H1 (cell line): ENCODE data around the gene ZNF462. TPM values are rescaled to one million over a fixed set of nuclear protein-coding genes. Genes with fewer than 3 reads are reported as not detected.
A peak's percentile ranks its signal among the peaks of the same experiment; 100 is the strongest.

Experiments used
- CTCF ChIA-PET: fragments of 300-600 bp; sonication (Branson Sonifier 250); formaldehyde crosslinking; loops from one replicate; lab custom pipeline; 2021; ENCODE audit not compliant: partially characterized antibody; lab: Charles Lee
- POLR2A ChIA-PET: fragments of 300-600 bp; sonication (Branson Sonifier 250); formaldehyde crosslinking; loops from one replicate; lab custom pipeline; 2021; ENCODE audit warnings: inconsistent platforms; ENCODE audit not compliant: partially characterized antibody; lab: Charles Lee
- DNase-seq, 2 experiments: peaks; one replicate each; pipeline versions ENCODE4 v3.0.0 to v3.0.0-alpha.2; 2010 to 2022; ENCODE audit warnings: low spot score in 2 of 2, low read depth in 1 of 2, mixed read lengths in 1 of 2
- FAIRE-seq: peaks from 2 replicates; lab custom pipeline; 2011; peaks lifted over from hg19 to GRCh38; lab: Jason Lieb, UNC
- H2AFZ ChIP-seq: 2 replicates; pipeline ENCODE4 v1.8.1; 2012; ENCODE audit warnings: low read length, inconsistent platforms
- H2AK5ac ChIP-seq: 2 replicates; pipeline ENCODE4 v1.6.1; 2013; ENCODE audit warnings: low read depth, low read length
- H2BK120ac ChIP-seq: replicated peaks from 2 replicates; pipeline ENCODE3; 2013; ENCODE audit warnings: low read depth, low read length, inconsistent platforms
- H2BK12ac ChIP-seq: 2 replicates; pipeline ENCODE4 v1.6.1; 2013; ENCODE audit warnings: low read depth, low read length
- H2BK15ac ChIP-seq: 2 replicates; pipeline ENCODE4 v1.6.1; 2013; ENCODE audit warnings: low read length
- H2BK20ac ChIP-seq: 2 replicates; pipeline ENCODE4 v1.6.1; 2013; ENCODE audit warnings: low read length
- H2BK5ac ChIP-seq: 2 replicates; pipeline ENCODE4 v1.6.1; 2013; ENCODE audit warnings: low read depth, low read length
- H3K14ac ChIP-seq: 2 replicates; pipeline ENCODE4 v1.6.1; 2013; ENCODE audit warnings: inconsistent platforms; ENCODE audit not compliant: insufficient read length
- H3K18ac ChIP-seq: 2 replicates; pipeline ENCODE4 v1.6.1; 2013; ENCODE audit warnings: low read length; ENCODE audit errors: extremely low read depth
- H3K23ac ChIP-seq: 2 replicates; pipeline ENCODE4 v1.6.1; 2013; ENCODE audit warnings: inconsistent platforms; ENCODE audit not compliant: insufficient read length
- H3K23me2 ChIP-seq: 2 replicates; pipeline ENCODE4 v1.6.1; 2013; ENCODE audit warnings: low read depth, low read length
- H3K27ac ChIP-seq: 2 replicates; pipeline ENCODE4 v1.6.1; 2011; ENCODE audit warnings: low read depth, low read length, inconsistent platforms
- H3K27me3 ChIP-seq, 4 experiments: replicated peaks in 1 of 4; 1 replicate in 1 of 4; 2 replicates in 3 of 4; pipeline versions ENCODE4 v1.6.1 to v1.8.1; 2011 to 2013; ENCODE audit warnings: low read length in 3 of 4, mild to moderate bottlenecking in 3 of 4, inconsistent platforms in 2 of 4, mixed read lengths in 2 of 4, moderate library complexity in 1 of 4; ENCODE audit not compliant: control insufficient read depth in 3 of 4, insufficient read depth in 3 of 4; ENCODE audit errors: extremely low read depth in 1 of 4
- H3K36me3 ChIP-seq, 4 experiments: 2 replicates each; pipeline versions ENCODE4 v1.6.1 to v1.8.1; 2011 to 2013; ENCODE audit warnings: mild to moderate bottlenecking in 4 of 4, low read length in 3 of 4, moderate library complexity in 2 of 4, control low read depth in 1 of 4, inconsistent platforms in 1 of 4; ENCODE audit not compliant: insufficient read depth in 4 of 4, control insufficient read depth in 2 of 4
- H3K4ac ChIP-seq: replicated peaks from 2 replicates; pipeline ENCODE3; 2013; ENCODE audit warnings: low read length, low read depth, mixed read lengths, inconsistent platforms; ENCODE audit not compliant: insufficient read length
- H3K4me1 ChIP-seq, 4 experiments: replicated peaks in 1 of 4; 1 replicate in 1 of 4; 2 replicates in 3 of 4; pipeline versions ENCODE4 v1.6.1 to v1.8.1; 2011 to 2013; ENCODE audit warnings: low read length in 3 of 4, inconsistent platforms in 2 of 4, mixed read lengths in 1 of 4; ENCODE audit not compliant: insufficient read depth in 4 of 4, control insufficient read depth in 3 of 4
- H3K4me2 ChIP-seq, 2 experiments: 2 replicates each; pipeline versions ENCODE4 v1.6.1 to v1.8.1; 2011 to 2013; ENCODE audit warnings: low read depth in 2 of 2, low read length in 2 of 2, control low read depth in 1 of 2, inconsistent platforms in 1 of 2, mild to moderate bottlenecking in 1 of 2; ENCODE audit not compliant: insufficient read depth in 1 of 2
- H3K4me3 ChIP-seq, 4 experiments: fragments of 200-600, 300-600 bp in 1 of 4; sonication (generic), shearing (Covaris generic), sonication (Bioruptor Twin) in 1 of 4; 2 replicates each; pipeline versions ENCODE4 v1.5.1 to v1.8.1; 2011 to 2016; ENCODE audit warnings: low read length in 4 of 4, low read depth in 3 of 4, control low read depth in 2 of 4, inconsistent platforms in 2 of 4, mild to moderate bottlenecking in 2 of 4, mixed read lengths in 1 of 4, moderate library complexity in 1 of 4; ENCODE audit not compliant: insufficient read depth in 2 of 4; ENCODE audit errors: extremely low read depth in 1 of 4
- H3K56ac ChIP-seq: replicated peaks from 2 replicates; pipeline ENCODE3; 2013; ENCODE audit warnings: low read depth, mild to moderate bottlenecking, mixed read lengths, low read length, inconsistent platforms; ENCODE audit not compliant: insufficient read length
- H3K79me1 ChIP-seq: 2 replicates; pipeline ENCODE4 v1.6.1; 2013; ENCODE audit warnings: low read depth, low read length, control low read depth
- H3K79me2 ChIP-seq, 2 experiments: 2 replicates each; pipeline versions ENCODE4 v1.6.1 to v1.8.1; 2012 to 2013; ENCODE audit warnings: low read length in 2 of 2, mild to moderate bottlenecking in 2 of 2, inconsistent platforms in 1 of 2; ENCODE audit not compliant: insufficient read depth in 2 of 2, control insufficient read depth in 1 of 2
- H3K9ac ChIP-seq, 4 experiments: replicated peaks in 1 of 4; 1 replicate in 1 of 4; 2 replicates in 3 of 4; pipeline versions ENCODE4 v1.6.1 to v1.8.1; 2011 to 2013; ENCODE audit warnings: low read depth in 3 of 4, low read length in 3 of 4, control low read depth in 2 of 4, mild to moderate bottlenecking in 2 of 4, moderate library complexity in 2 of 4, inconsistent platforms in 1 of 4; ENCODE audit errors: extremely low read depth in 1 of 4
- H3K9me3 ChIP-seq, 2 experiments: 2 replicates each; pipeline versions ENCODE4 v1.6.1 to v1.8.1; 2012 to 2013; ENCODE audit warnings: mild to moderate bottlenecking in 2 of 2, moderate library complexity in 2 of 2, control low read depth in 1 of 2, inconsistent platforms in 1 of 2, low read depth in 1 of 2, low read length in 1 of 2, mixed read lengths in 1 of 2; ENCODE audit not compliant: insufficient read depth in 2 of 2
- H4K20me1 ChIP-seq, 2 experiments: replicated peaks in 1 of 2; 2 replicates each; pipeline versions ENCODE3 to v1.8.1; 2011 to 2013; ENCODE audit warnings: inconsistent platforms in 2 of 2, low read length in 2 of 2, mild to moderate bottlenecking in 1 of 2; ENCODE audit not compliant: insufficient read depth in 2 of 2, control insufficient read depth in 1 of 2
- H4K5ac ChIP-seq: 2 replicates; pipeline ENCODE4 v1.6.1; 2013; ENCODE audit warnings: low read length, low read depth, mixed read lengths, inconsistent platforms; ENCODE audit not compliant: insufficient read length
- H4K8ac ChIP-seq: 2 replicates; pipeline ENCODE4 v1.8.0; 2013; ENCODE audit warnings: mild to moderate bottlenecking, moderate library complexity, low read length, inconsistent platforms; ENCODE audit not compliant: insufficient read depth; ENCODE audit errors: extremely low read depth
- H4K91ac ChIP-seq: replicated peaks from 2 replicates; pipeline ENCODE3; 2013; ENCODE audit warnings: low read length, mixed read lengths, inconsistent platforms; ENCODE audit not compliant: insufficient read length
- KDM1A ChIP-seq: fragments of 200-600, 300-600 bp; sonication (generic); IDR thresholded peaks from 2 replicates; pipeline ENCODE4 v1.7.1; 2016; ENCODE audit warnings: mild to moderate bottlenecking, low read length, borderline replicate concordance
- TEAD4 ChIP-seq: IDR thresholded peaks from 2 replicates; pipeline ENCODE4 v1.6.1; 2012; ENCODE audit warnings: low read depth, low read length, inconsistent platforms, mixed read lengths
- WGBS, 2 experiments: shearing (Covaris generic) in 1 of 2; methylation state at CpG; one replicate each; pipeline versions ENCODE4 v1.1.6 to v1.1.7; 2013 to 2015; ENCODE audit warnings: low lambda C conversion rate in 2 of 2, mixed read lengths in 2 of 2, inconsistent platforms in 1 of 2, low coverage in 1 of 2, missing lambda C conversion rate in 1 of 2; ENCODE audit not compliant: insufficient replicate concordance in 2 of 2, insufficient coverage in 1 of 2, insufficient read length in 1 of 2; ENCODE audit errors: extremely low coverage in 1 of 2, missing lambda C conversion rate in 1 of 2; 5-methylcytosine and 5-hydroxymethylcytosine counted together
- polyA plus RNA-seq, 7 experiments: library from polyadenylated mRNA; depleted of rRNA in 3 of 7; stranded (reverse) in 5 of 7; unstranded in 2 of 7; fragments of >200 nt in 5 of 7; fragments of 200-250 nt in 2 of 7; gene quantifications; 1 replicate in 5 of 7; 2 replicates in 1 of 7; 4 replicates in 1 of 7; pipeline versions ENCODE4 v1.2.1 to v1.2.3, GENCODE V29; 2011 to 2013; ENCODE audit warnings: missing spikeins in 2 of 7, mixed read lengths in 2 of 7
- total RNA-seq: library from RNA; stranded (reverse); fragmentation: NEBNext Ultra II Directional; extraction: Animal tissue kit (Norgen Biotek cat#: 25700); gene quantifications from 2 replicates; pipeline ENCODE4 v1.2.1, GENCODE V29; 2021

ZNF462 gene
- total and polyA plus RNA-seq, 2 of the 8 experiments (the other 6 are each of a cell fraction or from before 2014, with no cell fraction given) = 30.0 to 163 TPM

DNA sequence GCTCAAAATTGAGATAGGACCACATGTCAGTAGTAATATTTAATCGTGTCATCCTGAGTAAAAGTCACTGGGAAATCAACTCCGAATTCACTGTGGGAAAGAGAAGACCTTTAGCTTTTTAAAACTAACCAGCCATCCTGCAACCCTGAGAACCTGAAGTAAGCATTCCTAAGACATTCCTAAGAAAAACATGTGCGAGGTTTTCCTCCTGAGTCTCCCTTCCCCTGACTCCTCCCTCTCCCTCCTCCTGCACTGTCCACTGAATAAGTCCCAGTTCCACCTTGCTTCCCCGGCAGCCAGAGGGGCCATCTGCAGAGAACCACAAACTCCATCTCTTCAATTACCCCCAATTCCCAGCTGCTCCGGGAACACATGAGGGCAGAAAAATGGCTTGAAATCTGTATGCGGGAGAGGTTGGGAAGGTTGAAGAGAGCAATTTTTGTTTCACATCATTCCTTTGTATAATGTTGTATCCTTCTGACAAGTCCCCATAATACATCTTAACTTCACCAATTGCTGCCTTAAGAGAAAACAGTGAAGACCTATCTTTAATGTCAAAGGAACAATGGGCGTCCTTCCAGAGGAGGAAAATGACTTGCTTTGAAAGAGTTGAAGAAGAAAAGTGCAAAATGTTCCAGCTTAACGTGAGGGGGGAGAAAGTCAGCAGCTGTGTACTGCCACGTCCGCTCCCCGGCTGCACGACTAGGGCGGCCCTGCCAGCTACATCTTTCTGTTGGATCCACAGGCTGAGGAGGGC lies 186.3 kb downstream of the ZNF462 start:
- H3K79me2 ChIP-seq = no peaks in the 10 kb centered on the region
- WGBS, 2 experiments = 83% methylated on average over 13 of the region's 13 CpGs; no CpG with 5 or more reads in 1 of the 2 experiments
- no peaks in the 10 kb centered on the region for H3K23me2 ChIP-seq
- no peak overlapping the region for H2BK15ac ChIP-seq
- H2AFZ ChIP-seq = no peak overlapping the region; the same call in 1 of the 2 replicates
- no peaks in the 10 kb centered on the region for H3K79me1 ChIP-seq
- H3K9me3 ChIP-seq = no peaks in the 10 kb centered on the region; a peak in 1 of 4 replicates
- no peak overlapping the region for H3K18ac ChIP-seq
- no peak for TF ChIP-seq KDM1A
- TF ChIP-seq TEAD4 = peak; percentile 25; the same call in 1 of the 2 replicates
- TF ChIP-seq, all 59 proteins: peak for 1
- no peak overlapping the region for H3K27ac ChIP-seq
- H3K4ac ChIP-seq = no peak overlapping the region
- H2BK20ac ChIP-seq = no peak overlapping the region
- ChIA-PET CTCF (interaction anchor here (1.3 kb wide), 1 partner anchor 47 kb away, joined by 3 read pairs; no protein-coding TSS in a partner anchor), POLR2A (interaction anchor here (1.2 to 1.3 kb wide), 2 partner anchors 13 to 15 kb away, joined by 3 read pairs; no protein-coding TSS in a partner anchor)
- no peak overlapping the region for H4K91ac ChIP-seq
- H3K4me3 ChIP-seq = no peak overlapping the region
- H3K14ac ChIP-seq = no peak overlapping the region
- H3K27me3 ChIP-seq = no peaks in the 10 kb centered on the region; a peak in 1 of 7 replicates
- H3K4me2 ChIP-seq = no peak overlapping the region
- H3K56ac ChIP-seq = no peak overlapping the region
- peak in 1 of 2 experiments; percentile 48 for DNase-seq
- no peak overlapping the region for H2BK120ac ChIP-seq
- peaks cover 0 to 15% (median 7%) of the 10 kb centered on the region in 4 experiments; a peak in 6 of 7 replicates for H3K4me1 ChIP-seq
- no peaks in the 10 kb centered on the region for H3K36me3 ChIP-seq
- no peaks in the 10 kb centered on the region for H4K20me1 ChIP-seq
- H2BK12ac ChIP-seq = no peak overlapping the region
- no peak overlapping the region for H2AK5ac ChIP-seq
- FAIRE-seq = no peak
- H4K8ac ChIP-seq = no peak overlapping the region
- no peak overlapping the region for H3K23ac ChIP-seq
- no peak overlapping the region for H3K9ac ChIP-seq
- no peak overlapping the region for H4K5ac ChIP-seq
- no peak overlapping the region for H2BK5ac ChIP-seq
